ENCODE measurements around the gene COL18A1. TPM values are rescaled to one million over a fixed set of nuclear protein-coding genes. Genes with fewer than 3 reads are reported as not detected.

Gene COL18A1
- total RNA-seq, 1 experiment from 2014 or later, result 676 TPM

- no peak for TF ChIP-seq POLR2AphosphoS5 (IDR thresholded peaks at IDR 0.05; ENCODE audit: low read depth, low read length)
- TF ChIP-seq SIN3A (IDR thresholded peaks at IDR 0.05; ENCODE audit: borderline replicate concordance, insufficient read depth, low read depth, low read length), result no peak
- TF ChIP-seq TCF7L2 (IDR thresholded peaks at IDR 0.05; ENCODE audit: low read depth, low read length), result no peak
- ChIA-PET CTCF (no interaction called here), POLR2A (no interaction called here)
- in situ Hi-C loops (cut with HindIII; ENCODE audit: low pct_unique_long_range_greater_than_20kb, low sequenced_read_pairs), result no loop called here
- DNase-seq (ENCODE audit: low read depth, low spot score), result no peak
- H3K27me3 ChIP-seq (ENCODE audit: control insufficient read depth, insufficient read depth, low read length), result no peaks in the 10 kb centered on the region
- H3K4me3 ChIP-seq (ENCODE audit: low read depth in 2 of 2, low read length in 2 of 2), result peak within 1 kb of the TSS; percentile 51 to 60
- H3K27ac ChIP-seq (ENCODE audit: low read length), result peak within 1 kb of the TSS; percentile 73
- no TSS peak for BruUV-seq (replicated peaks)
- H3K36me3 ChIP-seq (ENCODE audit: control insufficient read depth, insufficient read depth, low read length), result peaks cover 3% of the 10 kb centered on the region; the same call in 1 of the 2 replicates
- peak; percentile 86 for ATAC-seq
- no peaks in the 10 kb centered on the region for H3K9me3 ChIP-seq (ENCODE audit: control insufficient read depth, insufficient read depth, low read depth, low read length)
- intact Hi-C loops (cut with micrococcal nuclease; ENCODE audit: unreplicated experiment), result no loop called here
- H3K4me1 ChIP-seq (ENCODE audit: control insufficient read depth, insufficient read depth, low read length), result peaks cover 11% of the 10 kb centered on the region
Observed at GRCh38 chr21:45542242-45542666, 137.3 kb downstream of the COL18A1 start, which contains the start of gene SLC19A1. SLC19A1 (minus strand) TSS chr21:45542440; CDS start chr21:45537959, 4,481 bp downstream.

DNA sequence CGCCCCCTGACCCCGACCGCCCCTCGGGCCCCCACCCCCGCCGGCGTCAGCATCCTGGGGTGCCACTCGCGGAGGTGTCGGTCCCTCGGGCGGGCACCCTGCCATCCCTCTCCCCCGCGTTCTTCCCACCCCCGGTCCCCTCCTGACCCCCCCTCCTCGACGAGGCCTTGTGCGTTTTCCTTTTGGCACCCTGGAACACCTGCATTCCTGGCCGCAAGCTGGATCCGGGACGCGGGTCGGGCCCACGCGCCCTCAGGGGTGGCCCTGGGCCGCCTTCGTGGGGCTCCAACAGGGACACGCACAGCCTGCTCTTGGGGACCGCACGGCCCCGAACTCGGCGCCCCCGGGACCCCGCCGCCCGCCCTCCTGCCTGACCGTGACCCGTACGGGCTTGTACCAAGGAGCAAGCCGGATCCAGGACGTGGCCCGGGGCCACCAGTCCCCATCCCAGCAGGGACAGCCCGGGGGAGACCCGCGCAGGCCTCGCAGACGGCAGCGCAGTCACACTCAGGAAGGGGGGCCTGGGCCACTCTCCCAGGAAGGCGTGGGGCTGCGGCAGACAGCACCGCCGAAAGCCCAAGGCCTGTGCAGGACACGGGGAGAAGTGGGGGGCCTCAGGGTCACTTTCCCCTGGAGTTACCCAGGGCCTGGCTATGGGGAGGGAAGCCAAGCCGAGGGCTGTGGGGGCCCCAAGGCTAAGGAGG, 137.9 kb downstream of the COL18A1 start:
- intact Hi-C loops (cut with micrococcal nuclease; ENCODE audit: unreplicated experiment), result no loop called here
- DNase-seq (ENCODE audit: low read depth, low spot score), result no peak

DNA sequence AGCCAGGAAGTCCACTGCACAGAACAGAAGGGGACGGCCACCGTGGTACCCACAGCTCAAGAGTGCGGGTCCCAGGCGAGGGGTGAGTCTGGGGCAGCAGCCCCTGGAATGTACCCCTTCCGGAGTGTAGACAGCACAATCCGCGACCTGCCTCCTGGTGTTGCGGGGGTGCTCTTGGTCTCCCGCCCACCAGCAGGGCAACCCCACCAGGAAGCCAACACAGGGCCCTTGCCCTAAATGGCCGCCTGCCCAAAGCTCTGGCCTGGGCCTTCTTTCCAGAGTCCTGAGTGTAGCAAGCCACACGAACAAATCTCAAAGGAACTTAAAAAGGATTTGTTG, 138.4 kb downstream of the COL18A1 start:
- no peaks in the 10 kb centered on the region for H3K27me3 ChIP-seq (ENCODE audit: control insufficient read depth, insufficient read depth, low read length)
- no peaks in the 10 kb centered on the region for H3K9me3 ChIP-seq (ENCODE audit: control insufficient read depth, insufficient read depth, low read depth, low read length)
- peaks cover 3% of the 10 kb centered on the region; the same call in 1 of the 2 replicates for H3K36me3 ChIP-seq (ENCODE audit: control insufficient read depth, insufficient read depth, low read length)
- TF ChIP-seq POLR2AphosphoS5 (IDR thresholded peaks at IDR 0.05; ENCODE audit: low read depth, low read length) (no peak), TCF7L2 (IDR thresholded peaks at IDR 0.05; ENCODE audit: low read depth, low read length) (no peak), SIN3A (IDR thresholded peaks at IDR 0.05; ENCODE audit: borderline replicate concordance, insufficient read depth, low read depth, low read length) (no peak)
- TF ChIP-seq, protein P1, sequence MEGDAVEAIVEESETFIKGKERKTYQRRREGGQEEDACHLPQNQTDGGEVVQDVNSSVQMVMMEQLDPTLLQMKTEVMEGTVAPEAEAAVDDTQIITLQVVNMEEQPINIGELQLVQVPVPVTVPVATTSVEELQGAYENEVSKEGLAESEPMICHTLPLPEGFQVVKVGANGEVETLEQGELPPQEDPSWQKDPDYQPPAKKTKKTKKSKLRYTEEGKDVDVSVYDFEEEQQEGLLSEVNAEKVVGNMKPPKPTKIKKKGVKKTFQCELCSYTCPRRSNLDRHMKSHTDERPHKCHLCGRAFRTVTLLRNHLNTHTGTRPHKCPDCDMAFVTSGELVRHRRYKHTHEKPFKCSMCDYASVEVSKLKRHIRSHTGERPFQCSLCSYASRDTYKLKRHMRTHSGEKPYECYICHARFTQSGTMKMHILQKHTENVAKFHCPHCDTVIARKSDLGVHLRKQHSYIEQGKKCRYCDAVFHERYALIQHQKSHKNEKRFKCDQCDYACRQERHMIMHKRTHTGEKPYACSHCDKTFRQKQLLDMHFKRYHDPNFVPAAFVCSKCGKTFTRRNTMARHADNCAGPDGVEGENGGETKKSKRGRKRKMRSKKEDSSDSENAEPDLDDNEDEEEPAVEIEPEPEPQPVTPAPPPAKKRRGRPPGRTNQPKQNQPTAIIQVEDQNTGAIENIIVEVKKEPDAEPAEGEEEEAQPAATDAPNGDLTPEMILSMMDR (IDR thresholded peaks at IDR 0.05), result no peak
- TF ChIP-seq, protein P2, sequence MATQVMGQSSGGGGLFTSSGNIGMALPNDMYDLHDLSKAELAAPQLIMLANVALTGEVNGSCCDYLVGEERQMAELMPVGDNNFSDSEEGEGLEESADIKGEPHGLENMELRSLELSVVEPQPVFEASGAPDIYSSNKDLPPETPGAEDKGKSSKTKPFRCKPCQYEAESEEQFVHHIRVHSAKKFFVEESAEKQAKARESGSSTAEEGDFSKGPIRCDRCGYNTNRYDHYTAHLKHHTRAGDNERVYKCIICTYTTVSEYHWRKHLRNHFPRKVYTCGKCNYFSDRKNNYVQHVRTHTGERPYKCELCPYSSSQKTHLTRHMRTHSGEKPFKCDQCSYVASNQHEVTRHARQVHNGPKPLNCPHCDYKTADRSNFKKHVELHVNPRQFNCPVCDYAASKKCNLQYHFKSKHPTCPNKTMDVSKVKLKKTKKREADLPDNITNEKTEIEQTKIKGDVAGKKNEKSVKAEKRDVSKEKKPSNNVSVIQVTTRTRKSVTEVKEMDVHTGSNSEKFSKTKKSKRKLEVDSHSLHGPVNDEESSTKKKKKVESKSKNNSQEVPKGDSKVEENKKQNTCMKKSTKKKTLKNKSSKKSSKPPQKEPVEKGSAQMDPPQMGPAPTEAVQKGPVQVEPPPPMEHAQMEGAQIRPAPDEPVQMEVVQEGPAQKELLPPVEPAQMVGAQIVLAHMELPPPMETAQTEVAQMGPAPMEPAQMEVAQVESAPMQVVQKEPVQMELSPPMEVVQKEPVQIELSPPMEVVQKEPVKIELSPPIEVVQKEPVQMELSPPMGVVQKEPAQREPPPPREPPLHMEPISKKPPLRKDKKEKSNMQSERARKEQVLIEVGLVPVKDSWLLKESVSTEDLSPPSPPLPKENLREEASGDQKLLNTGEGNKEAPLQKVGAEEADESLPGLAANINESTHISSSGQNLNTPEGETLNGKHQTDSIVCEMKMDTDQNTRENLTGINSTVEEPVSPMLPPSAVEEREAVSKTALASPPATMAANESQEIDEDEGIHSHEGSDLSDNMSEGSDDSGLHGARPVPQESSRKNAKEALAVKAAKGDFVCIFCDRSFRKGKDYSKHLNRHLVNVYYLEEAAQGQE (IDR thresholded peaks at IDR 0.05; ENCODE audit: insufficient read depth in 1 of 2, low read depth in 2 of 2, low read length in 1 of 2), result no peak
- no peak overlapping the region for H3K4me3 ChIP-seq (ENCODE audit: low read depth in 2 of 2, low read length in 2 of 2)
- intact Hi-C loops (cut with micrococcal nuclease; ENCODE audit: unreplicated experiment) (no loop called here), in situ Hi-C loops (cut with HindIII; ENCODE audit: low pct_unique_long_range_greater_than_20kb, low sequenced_read_pairs) (no loop called here)
- POLR2A ChIA-PET, result no interaction called here
- no peak overlapping the region for H3K27ac ChIP-seq (ENCODE audit: low read length)
- DNase-seq (ENCODE audit: low read depth, low spot score) (no peak), ATAC-seq (no peak)
- CTCF ChIA-PET, result no interaction called here
- H3K4me1 ChIP-seq (ENCODE audit: control insufficient read depth, insufficient read depth, low read length), result peaks cover 11% of the 10 kb centered on the region
- no TSS peak for BruUV-seq (replicated peaks)

More for the DNA sequence above, 137.9 kb downstream of the COL18A1 start:
- no TSS peak for BruUV-seq (replicated peaks)
- POLR2A ChIA-PET, result no interaction called here
- TF ChIP-seq TCF7L2 (IDR thresholded peaks at IDR 0.05; ENCODE audit: low read depth, low read length) (no peak), POLR2AphosphoS5 (IDR thresholded peaks at IDR 0.05; ENCODE audit: low read depth, low read length) (no peak)
- TF ChIP-seq, protein P1 (IDR thresholded peaks at IDR 0.05), result no peak
- ATAC-seq, result no peak
- H3K9me3 ChIP-seq (ENCODE audit: control insufficient read depth, insufficient read depth, low read depth, low read length), result no peaks in the 10 kb centered on the region
- H3K27ac ChIP-seq (ENCODE audit: low read length), result 0 out of 2 replicates have a peak overlapping the region, but pooled peaks have one; percentile 17
- CTCF ChIA-PET, result no interaction called here
- H3K4me1 ChIP-seq (ENCODE audit: control insufficient read depth, insufficient read depth, low read length), result peaks cover 11% of the 10 kb centered on the region
- H3K27me3 ChIP-seq (ENCODE audit: control insufficient read depth, insufficient read depth, low read length), result no peaks in the 10 kb centered on the region
- in situ Hi-C loops (cut with HindIII; ENCODE audit: low pct_unique_long_range_greater_than_20kb, low sequenced_read_pairs), result no loop called here
- H3K36me3 ChIP-seq (ENCODE audit: control insufficient read depth, insufficient read depth, low read length), result peaks cover 3% of the 10 kb centered on the region; the same call in 1 of the 2 replicates
- H3K4me3 ChIP-seq (ENCODE audit: low read depth in 2 of 2, low read length in 2 of 2), result peak overlapping the region; percentile 23 to 51; a peak in 3 of 4 replicates

Measured in Panc1 (cell line).